ENCODE data around the gene IFFO2. TPM values are rescaled to one million over a fixed set of nuclear protein-coding genes. Genes with fewer than 3 reads are reported as not detected.

The IFFO2 gene
- total and polyA plus RNA-seq, 10 of the 15 experiments (the other 5 are each of a cell fraction or from before 2014, with no cell fraction given) = 1.2 to 18.4 (median 6.7) TPM

DNA sequence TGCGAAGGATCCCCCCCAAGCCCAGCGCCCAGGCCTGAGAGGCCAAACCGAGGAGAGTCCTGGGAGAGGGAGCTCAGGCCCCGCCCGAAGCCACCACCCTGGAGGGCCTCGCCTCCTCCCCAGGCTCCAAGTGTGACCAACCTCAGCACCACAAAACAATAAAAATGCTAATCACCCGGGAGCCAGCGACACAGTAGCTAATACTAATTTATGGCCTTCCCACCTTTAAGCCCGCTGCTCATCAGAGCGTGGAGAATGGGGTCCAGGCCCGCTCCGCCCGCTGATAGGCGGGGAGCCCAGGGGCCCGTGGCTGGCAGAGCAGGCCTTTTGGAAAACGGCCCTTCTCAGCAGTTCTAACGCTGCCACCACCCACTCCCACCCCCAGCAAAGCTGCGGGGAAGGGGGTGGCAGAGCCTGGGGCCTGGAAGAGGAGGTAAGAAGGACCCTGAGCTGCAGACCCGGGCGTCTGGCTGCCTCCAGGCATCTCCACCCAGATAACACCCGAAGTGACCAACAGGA, 76.6 kb downstream of the IFFO2 start:
- H3K9me3 ChIP-seq (replicated peaks; ENCODE audit: control insufficient read depth, insufficient read depth, low read length) = no peaks in the 10 kb centered on the region
- H4K20me1 ChIP-seq (ENCODE audit: control insufficient read depth, insufficient read depth) = no peaks in the 10 kb centered on the region
- WGBS (ENCODE audit: insufficient coverage, insufficient replicate concordance, low lambda C conversion rate, missing lambda C conversion rate) = 70% methylated on average over 20 of the region's 21 CpGs
- no peak overlapping the region for H3K27ac ChIP-seq (ENCODE audit: control insufficient read depth, insufficient read depth)
- no peak for ATAC-seq
- no peak for FAIRE-seq
- no peak overlapping the region for H3K4me2 ChIP-seq (ENCODE audit: control insufficient read depth, insufficient read depth)
- H3K4me3 ChIP-seq = no peak overlapping the region
- intact Hi-C loops (cut with micrococcal nuclease; ENCODE audit: unreplicated experiment) (loop anchor here (5.0 kb wide), 1 partner anchor 283 kb away; no protein-coding TSS in a partner anchor), in situ Hi-C loops (cut with MboI) (no loop called here)
- ChIA-PET POLR2A (no interaction called here), CTCF (interaction anchor here (1.5 kb wide), 1 partner anchor 23 kb away, joined by 4 read pairs; the partner anchor contains the start of gene ALDH4A1), RAD21 (ENCODE audit: unreplicated experiment) (no interaction called here), SMC1A (ENCODE audit: uncharacterized antibody, unreplicated experiment) (no interaction called here)
- peaks cover 0 to 2% of the 10 kb centered on the region in 2 experiments; a peak in 1 of 4 replicates for H3K36me3 ChIP-seq (ENCODE audit: control insufficient read depth in 2 of 2, insufficient read depth in 2 of 2, low read length in 1 of 2)
- H2AFZ ChIP-seq (ENCODE audit: control insufficient read depth, low read depth, low read length) = no peak overlapping the region
- no peaks in the 10 kb centered on the region for H3K79me2 ChIP-seq (ENCODE audit: control insufficient read depth, insufficient read depth, low read length)
- no peaks in the 10 kb centered on the region for H3K27me3 ChIP-seq (replicated peaks in 1 of 2; ENCODE audit: control insufficient read depth in 2 of 2, insufficient read depth in 2 of 2, low read length in 1 of 2)
- H3K4me1 ChIP-seq (ENCODE audit: control insufficient read depth, insufficient read depth, low read length) = no peaks in the 10 kb centered on the region
- H3K9ac ChIP-seq (ENCODE audit: control insufficient read depth, insufficient read depth, low read length) = no peak overlapping the region
- no TSS peak for BruUV-seq (replicated peaks)
- DNase-seq (ENCODE audit: low read depth, low spot score) = no peak
- TF ChIP-seq RAD21 (IDR thresholded peaks at IDR 0.05; ENCODE audit: insufficient read depth, low read depth, low read length) = no peak
- TF ChIP-seq, protein P1, sequence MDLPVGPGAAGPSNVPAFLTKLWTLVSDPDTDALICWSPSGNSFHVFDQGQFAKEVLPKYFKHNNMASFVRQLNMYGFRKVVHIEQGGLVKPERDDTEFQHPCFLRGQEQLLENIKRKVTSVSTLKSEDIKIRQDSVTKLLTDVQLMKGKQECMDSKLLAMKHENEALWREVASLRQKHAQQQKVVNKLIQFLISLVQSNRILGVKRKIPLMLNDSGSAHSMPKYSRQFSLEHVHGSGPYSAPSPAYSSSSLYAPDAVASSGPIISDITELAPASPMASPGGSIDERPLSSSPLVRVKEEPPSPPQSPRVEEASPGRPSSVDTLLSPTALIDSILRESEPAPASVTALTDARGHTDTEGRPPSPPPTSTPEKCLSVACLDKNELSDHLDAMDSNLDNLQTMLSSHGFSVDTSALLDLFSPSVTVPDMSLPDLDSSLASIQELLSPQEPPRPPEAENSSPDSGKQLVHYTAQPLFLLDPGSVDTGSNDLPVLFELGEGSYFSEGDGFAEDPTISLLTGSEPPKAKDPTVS (IDR thresholded peaks at IDR 0.05; ENCODE audit: low read depth, low read length) = no peak
- no peak for TF ChIP-seq POLR2AphosphoS5 (IDR thresholded peaks at IDR 0.05; ENCODE audit: low read length)
- no peak for TF ChIP-seq SMARCA5 (IDR thresholded peaks at IDR 0.05)
- TF ChIP-seq ETV6 (conservative IDR thresholded peaks at IDR 0.05 in 1 of 2, IDR thresholded peaks at IDR 0.05 in 1 of 2; ENCODE audit: borderline replicate concordance in 1 of 2, low read depth in 1 of 2) = no peak
- no peak for TF ChIP-seq CHD2 (IDR thresholded peaks at IDR 0.05; ENCODE audit: borderline replicate concordance, low read depth, low read length)
- TF ChIP-seq, protein P2, sequence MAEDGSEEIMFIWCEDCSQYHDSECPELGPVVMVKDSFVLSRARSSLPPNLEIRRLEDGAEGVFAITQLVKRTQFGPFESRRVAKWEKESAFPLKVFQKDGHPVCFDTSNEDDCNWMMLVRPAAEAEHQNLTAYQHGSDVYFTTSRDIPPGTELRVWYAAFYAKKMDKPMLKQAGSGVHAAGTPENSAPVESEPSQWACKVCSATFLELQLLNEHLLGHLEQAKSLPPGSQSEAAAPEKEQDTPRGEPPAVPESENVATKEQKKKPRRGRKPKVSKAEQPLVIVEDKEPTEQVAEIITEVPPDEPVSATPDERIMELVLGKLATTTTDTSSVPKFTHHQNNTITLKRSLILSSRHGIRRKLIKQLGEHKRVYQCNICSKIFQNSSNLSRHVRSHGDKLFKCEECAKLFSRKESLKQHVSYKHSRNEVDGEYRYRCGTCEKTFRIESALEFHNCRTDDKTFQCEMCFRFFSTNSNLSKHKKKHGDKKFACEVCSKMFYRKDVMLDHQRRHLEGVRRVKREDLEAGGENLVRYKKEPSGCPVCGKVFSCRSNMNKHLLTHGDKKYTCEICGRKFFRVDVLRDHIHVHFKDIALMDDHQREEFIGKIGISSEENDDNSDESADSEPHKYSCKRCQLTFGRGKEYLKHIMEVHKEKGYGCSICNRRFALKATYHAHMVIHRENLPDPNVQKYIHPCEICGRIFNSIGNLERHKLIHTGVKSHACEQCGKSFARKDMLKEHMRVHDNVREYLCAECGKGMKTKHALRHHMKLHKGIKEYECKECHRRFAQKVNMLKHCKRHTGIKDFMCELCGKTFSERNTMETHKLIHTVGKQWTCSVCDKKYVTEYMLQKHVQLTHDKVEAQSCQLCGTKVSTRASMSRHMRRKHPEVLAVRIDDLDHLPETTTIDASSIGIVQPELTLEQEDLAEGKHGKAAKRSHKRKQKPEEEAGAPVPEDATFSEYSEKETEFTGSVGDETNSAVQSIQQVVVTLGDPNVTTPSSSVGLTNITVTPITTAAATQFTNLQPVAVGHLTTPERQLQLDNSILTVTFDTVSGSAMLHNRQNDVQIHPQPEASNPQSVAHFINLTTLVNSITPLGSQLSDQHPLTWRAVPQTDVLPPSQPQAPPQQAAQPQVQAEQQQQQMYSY (CRISPR knock-in tag; IDR thresholded peaks at IDR 0.05) = no peak
- TF ChIP-seq PML (IDR thresholded peaks at IDR 0.05; ENCODE audit: low read length) = no peak
- TF ChIP-seq, protein P3, sequence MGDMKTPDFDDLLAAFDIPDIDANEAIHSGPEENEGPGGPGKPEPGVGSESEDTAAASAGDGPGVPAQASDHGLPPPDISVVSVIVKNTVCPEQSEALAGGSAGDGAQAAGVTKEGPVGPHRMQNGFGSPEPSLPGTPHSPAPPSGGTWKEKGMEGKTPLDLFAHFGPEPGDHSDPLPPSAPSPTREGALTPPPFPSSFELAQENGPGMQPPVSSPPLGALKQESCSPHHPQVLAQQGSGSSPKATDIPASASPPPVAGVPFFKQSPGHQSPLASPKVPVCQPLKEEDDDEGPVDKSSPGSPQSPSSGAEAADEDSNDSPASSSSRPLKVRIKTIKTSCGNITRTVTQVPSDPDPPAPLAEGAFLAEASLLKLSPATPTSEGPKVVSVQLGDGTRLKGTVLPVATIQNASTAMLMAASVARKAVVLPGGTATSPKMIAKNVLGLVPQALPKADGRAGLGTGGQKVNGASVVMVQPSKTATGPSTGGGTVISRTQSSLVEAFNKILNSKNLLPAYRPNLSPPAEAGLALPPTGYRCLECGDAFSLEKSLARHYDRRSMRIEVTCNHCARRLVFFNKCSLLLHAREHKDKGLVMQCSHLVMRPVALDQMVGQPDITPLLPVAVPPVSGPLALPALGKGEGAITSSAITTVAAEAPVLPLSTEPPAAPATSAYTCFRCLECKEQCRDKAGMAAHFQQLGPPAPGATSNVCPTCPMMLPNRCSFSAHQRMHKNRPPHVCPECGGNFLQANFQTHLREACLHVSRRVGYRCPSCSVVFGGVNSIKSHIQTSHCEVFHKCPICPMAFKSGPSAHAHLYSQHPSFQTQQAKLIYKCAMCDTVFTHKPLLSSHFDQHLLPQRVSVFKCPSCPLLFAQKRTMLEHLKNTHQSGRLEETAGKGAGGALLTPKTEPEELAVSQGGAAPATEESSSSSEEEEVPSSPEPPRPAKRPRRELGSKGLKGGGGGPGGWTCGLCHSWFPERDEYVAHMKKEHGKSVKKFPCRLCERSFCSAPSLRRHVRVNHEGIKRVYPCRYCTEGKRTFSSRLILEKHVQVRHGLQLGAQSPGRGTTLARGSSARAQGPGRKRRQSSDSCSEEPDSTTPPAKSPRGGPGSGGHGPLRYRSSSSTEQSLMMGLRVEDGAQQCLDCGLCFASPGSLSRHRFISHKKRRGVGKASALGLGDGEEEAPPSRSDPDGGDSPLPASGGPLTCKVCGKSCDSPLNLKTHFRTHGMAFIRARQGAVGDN (IDR thresholded peaks at IDR 0.05) = no peak
- TF ChIP-seq, protein P4, sequence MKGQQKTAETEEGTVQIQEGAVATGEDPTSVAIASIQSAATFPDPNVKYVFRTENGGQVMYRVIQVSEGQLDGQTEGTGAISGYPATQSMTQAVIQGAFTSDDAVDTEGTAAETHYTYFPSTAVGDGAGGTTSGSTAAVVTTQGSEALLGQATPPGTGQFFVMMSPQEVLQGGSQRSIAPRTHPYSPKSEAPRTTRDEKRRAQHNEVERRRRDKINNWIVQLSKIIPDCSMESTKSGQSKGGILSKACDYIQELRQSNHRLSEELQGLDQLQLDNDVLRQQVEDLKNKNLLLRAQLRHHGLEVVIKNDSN (IDR thresholded peaks at IDR 0.05; ENCODE audit: borderline replicate concordance, extremely low read length, insufficient read depth, low read depth, low read length) = no peak
- TF ChIP-seq JUND (IDR thresholded peaks at IDR 0.05; ENCODE audit: low read depth, low read length) = no peak
- TF ChIP-seq NBN (IDR thresholded peaks at IDR 0.05) = no peak
- no peak for TF ChIP-seq STAT1 (conservative IDR thresholded peaks at IDR 0.05)
- no peak for TF ChIP-seq SMAD1 (IDR thresholded peaks at IDR 0.05; ENCODE audit: low read depth, partially characterized antibody)
- no peak for TF ChIP-seq RUNX3 (IDR thresholded peaks at IDR 0.05; ENCODE audit: low read length)

All from GM12878 (cell line).